GM10847 (cell line): Measurements from ENCODE around the gene CALML4.

Source experiments
- POLR2A ChIP-seq: IDR thresholded peaks from 2 replicates; pipeline ENCODE4 v1.6.1; 2011; ENCODE audit not compliant: insufficient read length; ENCODE audit errors: extremely low read depth

The CALML4 gene

GRCh38 chr15:68204776-68205557 lies at the start of gene CALML4:
CALML4 (minus strand) TSS chr15:68205332; CDS start chr15:68205247, 85 bp downstream.
- TF ChIP-seq POLR2A: no peak

- no peak for TF ChIP-seq POLR2A
Observed at GRCh38 chr15:68252925-68253534, 47.9 kb upstream of the CALML4 start.

GRCh38 chr15:68249058-68249713 lies 44.1 kb upstream of the CALML4 start:
- TF ChIP-seq POLR2A: no peak

- TF ChIP-seq POLR2A: no peak
Observed at GRCh38 chr15:68244235-68244634, 39.1 kb upstream of the CALML4 start.

- no peak for TF ChIP-seq POLR2A
Observed at GRCh38 chr15:68241088-68241935, 36.2 kb upstream of the CALML4 start.

- TF ChIP-seq POLR2A: no peak
Observed at GRCh38 chr15:68239025-68239424, 33.9 kb upstream of the CALML4 start.

- no peak for TF ChIP-seq POLR2A
Observed at GRCh38 chr15:68235022-68235421, 29.9 kb upstream of the CALML4 start.

- no peak for TF ChIP-seq POLR2A
Observed at GRCh38 chr15:68234060-68234459, 28.9 kb upstream of the CALML4 start.

GRCh38 chr15:68232937-68233336 lies 27.8 kb upstream of the CALML4 start:
- no peak for TF ChIP-seq POLR2A

- TF ChIP-seq POLR2A: no peak
Observed at GRCh38 chr15:68232449-68232848, 27.3 kb upstream of the CALML4 start.

GRCh38 chr15:68231102-68231818 lies 26.1 kb upstream of the CALML4 start:
- TF ChIP-seq POLR2A: no peak

GRCh38 chr15:68230157-68231100 lies 25.3 kb upstream of the CALML4 start:
- TF ChIP-seq POLR2A: no peak

- TF ChIP-seq POLR2A: peak; percentile 68
Observed at GRCh38 chr15:68229386-68230156, 24.4 kb upstream of the CALML4 start, which contains the start of gene CLN6. CLN6 (minus strand) TSS chr15:68229728; CDS start chr15:68229584, 144 bp downstream.
